ENCODE data around the gene PDE8B.
"Not testable (repeated sequence)": the region's sequence is repeated elsewhere in the genome, so short reads cannot be mapped to it uniquely, and the experiment has no call there.

PDE8B gene

DNA sequence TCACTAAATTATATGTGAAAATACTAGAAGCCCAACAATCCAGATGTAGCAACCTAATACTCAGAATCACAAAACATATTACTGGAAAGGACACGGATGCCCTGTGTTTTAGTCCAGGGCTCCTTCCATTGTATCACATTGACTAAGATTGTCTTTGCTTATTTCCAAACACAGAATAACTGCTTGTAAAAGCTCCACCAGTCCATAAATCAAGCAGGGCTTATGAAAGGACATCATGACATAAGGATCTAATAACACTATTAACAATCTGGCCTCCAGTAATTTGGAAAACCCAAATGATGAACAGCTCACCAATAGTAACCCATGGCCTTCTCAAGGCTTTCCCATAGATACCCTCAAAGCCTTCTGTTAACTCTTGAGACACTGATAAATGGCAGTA lies 241.9 kb downstream of the PDE8B start:
- Histone ChIP-seq H3K4me3 (ENCODE audit: insufficient read length, low read depth) (no peak overlapping the region), H3K9ac (ENCODE audit: insufficient read length, low read depth) (no peak overlapping the region), H3K36me3 (ENCODE audit: insufficient read depth, insufficient read length, low read length) (peaks cover 37% of the 10 kb centered on the region), H3K4me1 (ENCODE audit: insufficient read depth, insufficient read length) (no peaks in the 10 kb centered on the region), H3K27me3 (ENCODE audit: insufficient read depth, insufficient read length) (no peaks in the 10 kb centered on the region), H3K9me3 (ENCODE audit: insufficient read depth, low read length) (no peaks in the 10 kb centered on the region)
- no peak for TF ChIP-seq ZNF274 (IDR thresholded peaks at IDR 0.05; ENCODE audit: low read depth, low read length)
- no peak for TF ChIP-seq YY1 (IDR thresholded peaks at IDR 0.05; ENCODE audit: insufficient read depth, insufficient read length)
- no peak for TF ChIP-seq SUZ12 (IDR thresholded peaks at IDR 0.05; ENCODE audit: extremely low read depth, insufficient read depth, insufficient read length)
- DNase-seq (ENCODE audit: low read depth, low spot score) = no peak

DNA sequence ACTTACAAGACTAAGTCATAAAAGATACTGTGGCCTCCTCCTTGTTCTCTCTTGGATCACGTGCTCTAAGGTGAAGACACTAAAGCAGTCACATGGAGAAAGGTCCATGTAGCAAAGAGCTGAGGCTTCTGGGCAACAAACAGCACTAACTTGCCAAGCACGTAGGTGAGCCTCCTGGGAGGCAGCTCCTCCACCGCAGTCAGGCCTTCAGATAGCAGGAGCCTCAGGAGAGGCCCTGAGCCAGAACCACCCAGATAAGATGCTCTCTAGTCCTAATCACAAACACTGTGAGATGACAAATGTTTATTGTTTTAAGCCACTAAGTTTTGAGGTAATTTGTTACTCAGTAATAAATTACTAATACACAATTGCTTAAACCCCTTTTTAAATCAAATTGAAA lies 243.6 kb downstream of the PDE8B start:
- DNase-seq (ENCODE audit: low read depth, low spot score) = no peak
- Histone ChIP-seq H3K9me3 (ENCODE audit: insufficient read depth, low read length) (no peaks in the 10 kb centered on the region), H3K4me1 (ENCODE audit: insufficient read depth, insufficient read length) (no peaks in the 10 kb centered on the region), H3K4me3 (ENCODE audit: insufficient read length, low read depth) (no peak overlapping the region), H3K9ac (ENCODE audit: insufficient read length, low read depth) (no peak overlapping the region), H3K27me3 (ENCODE audit: insufficient read depth, insufficient read length) (no peaks in the 10 kb centered on the region), H3K36me3 (ENCODE audit: insufficient read depth, insufficient read length, low read length) (peaks cover 24% of the 10 kb centered on the region)
- TF ChIP-seq YY1 (IDR thresholded peaks at IDR 0.05; ENCODE audit: insufficient read depth, insufficient read length) = no peak
- TF ChIP-seq ZNF274 (IDR thresholded peaks at IDR 0.05; ENCODE audit: low read depth, low read length) = no peak
- TF ChIP-seq SUZ12 (IDR thresholded peaks at IDR 0.05; ENCODE audit: extremely low read depth, insufficient read depth, insufficient read length) = no peak

GRCh38 chr5:77461287-77461686 lies 250.8 kb downstream of the PDE8B start:
- Histone ChIP-seq H3K4me1 (ENCODE audit: insufficient read depth, insufficient read length) (no peaks in the 10 kb centered on the region), H3K9ac (ENCODE audit: insufficient read length, low read depth) (no peak overlapping the region), H3K9me3 (ENCODE audit: insufficient read depth, low read length) (no peaks in the 10 kb centered on the region), H3K4me3 (ENCODE audit: insufficient read length, low read depth) (no peak overlapping the region), H3K36me3 (ENCODE audit: insufficient read depth, insufficient read length, low read length) (peaks cover 8% of the 10 kb centered on the region), H3K27me3 (ENCODE audit: insufficient read depth, insufficient read length) (no peaks in the 10 kb centered on the region)
- TF ChIP-seq SUZ12 (IDR thresholded peaks at IDR 0.05; ENCODE audit: extremely low read depth, insufficient read depth, insufficient read length) (no peak), YY1 (IDR thresholded peaks at IDR 0.05; ENCODE audit: insufficient read depth, insufficient read length) (no peak), ZNF274 (IDR thresholded peaks at IDR 0.05; ENCODE audit: low read depth, low read length) (no peak)
- no peak for DNase-seq (ENCODE audit: low read depth, low spot score)

GRCh38 chr5:77463905-77464304 lies 253.4 kb downstream of the PDE8B start:
- TF ChIP-seq YY1 (IDR thresholded peaks at IDR 0.05; ENCODE audit: insufficient read depth, insufficient read length) (no peak), SUZ12 (IDR thresholded peaks at IDR 0.05; ENCODE audit: extremely low read depth, insufficient read depth, insufficient read length) (no peak), ZNF274 (IDR thresholded peaks at IDR 0.05; ENCODE audit: low read depth, low read length) (no peak)
- H3K36me3 ChIP-seq (ENCODE audit: insufficient read depth, insufficient read length, low read length) = peaks cover 8% of the 10 kb centered on the region

GRCh38 chr5:77468875-77469274 lies 258.4 kb downstream of the PDE8B start:
- H3K9ac ChIP-seq (ENCODE audit: insufficient read length, low read depth); H3K9me3 ChIP-seq (ENCODE audit: insufficient read depth, low read length); H3K36me3 ChIP-seq (ENCODE audit: insufficient read depth, insufficient read length, low read length); DNase-seq (ENCODE audit: low read depth, low spot score); H3K27me3 ChIP-seq (ENCODE audit: insufficient read depth, insufficient read length); H3K4me1 ChIP-seq (ENCODE audit: insufficient read depth, insufficient read length); H3K4me3 ChIP-seq (ENCODE audit: insufficient read length, low read depth): not testable (repeated sequence)

More at GRCh38 chr5:77463905-77464304, 253.4 kb downstream of the PDE8B start:
- Histone ChIP-seq H3K9ac (ENCODE audit: insufficient read length, low read depth) (no peak overlapping the region), H3K4me1 (ENCODE audit: insufficient read depth, insufficient read length) (no peaks in the 10 kb centered on the region), H3K27me3 (ENCODE audit: insufficient read depth, insufficient read length) (no peaks in the 10 kb centered on the region), H3K9me3 (ENCODE audit: insufficient read depth, low read length) (no peaks in the 10 kb centered on the region), H3K4me3 (ENCODE audit: insufficient read length, low read depth) (no peak overlapping the region)
- no peak for DNase-seq (ENCODE audit: low read depth, low spot score)

- DNase-seq (ENCODE audit: low read depth, low spot score); H3K9me3 ChIP-seq (ENCODE audit: insufficient read depth, low read length); H3K4me3 ChIP-seq (ENCODE audit: insufficient read length, low read depth); H3K4me1 ChIP-seq (ENCODE audit: insufficient read depth, insufficient read length); H3K36me3 ChIP-seq (ENCODE audit: insufficient read depth, insufficient read length, low read length); H3K9ac ChIP-seq (ENCODE audit: insufficient read length, low read depth); H3K27me3 ChIP-seq (ENCODE audit: insufficient read depth, insufficient read length): not testable (repeated sequence)
These were observed 264.6 kb downstream of the PDE8B start for GRCh38 chr5:77475041-77475440.

Data from NT2/D1 (cell line).